SW480 (cell line): Measurements from ENCODE around the gene SAFB2.

Source experiments
- DNase-seq: peaks from one replicate; pipeline ENCODE4 v3.0.0-alpha.2; 2016; ENCODE audit warnings: low spot score

Gene SAFB2

DNA sequence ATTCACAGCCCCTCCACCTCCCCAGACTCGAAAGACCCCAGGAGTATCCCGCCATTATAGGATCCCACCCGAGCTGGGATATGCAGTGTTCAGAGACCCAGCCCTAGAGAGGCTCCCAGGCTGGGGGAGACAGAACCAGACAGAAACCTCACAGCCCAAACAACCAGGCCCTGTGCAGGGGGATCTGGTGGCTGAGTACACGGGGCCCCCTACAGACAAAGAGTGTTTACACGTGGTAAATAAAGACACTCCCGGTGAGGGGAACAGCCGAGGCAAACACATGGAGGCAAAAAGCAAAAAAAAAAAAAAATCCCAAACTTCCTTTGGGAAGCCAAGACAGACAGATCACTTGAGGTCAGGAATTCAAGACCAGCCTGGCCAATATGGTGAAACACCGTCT lies 79.9 kb downstream of the SAFB2 start:
- DNase-seq: no peak

DNA sequence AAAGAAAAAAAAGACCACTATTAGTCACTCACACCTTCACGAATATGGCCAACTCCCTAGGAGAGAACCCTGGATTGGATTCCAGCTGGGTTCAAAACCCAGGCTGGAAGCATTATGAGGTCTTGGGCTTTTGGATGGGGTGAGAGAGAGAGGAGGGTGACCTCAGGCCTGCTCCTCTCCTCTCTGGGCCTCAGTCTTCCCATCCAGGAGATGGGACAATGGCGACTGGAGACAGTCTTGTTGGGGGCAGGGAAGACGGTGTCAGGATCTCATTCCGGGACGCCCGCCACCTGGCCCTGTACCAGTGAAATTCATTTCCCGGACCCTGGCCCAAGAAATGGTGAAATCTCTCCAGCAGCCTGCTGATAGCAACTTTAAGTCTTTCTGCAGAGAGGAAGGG lies 81.1 kb downstream of the SAFB2 start:
- no peak for DNase-seq

DNA sequence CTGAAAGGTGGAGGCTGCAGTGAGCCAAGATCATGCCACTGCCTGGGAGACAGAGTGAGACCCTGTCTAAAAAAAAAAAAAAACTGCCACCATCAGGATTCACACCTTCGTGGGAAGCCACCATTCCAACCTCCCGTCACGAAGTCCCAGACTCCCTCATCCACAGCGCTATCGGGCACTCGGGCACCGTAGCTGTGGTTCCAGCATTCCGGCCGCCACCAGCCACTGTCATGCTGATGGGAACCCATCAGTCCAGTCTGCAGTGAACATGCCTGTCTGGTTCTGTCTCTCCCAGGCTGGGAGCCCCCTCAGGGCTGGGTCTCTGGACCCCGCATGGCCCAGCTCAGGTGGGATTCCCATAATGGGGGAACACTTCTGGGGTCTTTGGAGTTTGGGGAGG lies 82.4 kb downstream of the SAFB2 start:
- DNase-seq: no peak

DNA sequence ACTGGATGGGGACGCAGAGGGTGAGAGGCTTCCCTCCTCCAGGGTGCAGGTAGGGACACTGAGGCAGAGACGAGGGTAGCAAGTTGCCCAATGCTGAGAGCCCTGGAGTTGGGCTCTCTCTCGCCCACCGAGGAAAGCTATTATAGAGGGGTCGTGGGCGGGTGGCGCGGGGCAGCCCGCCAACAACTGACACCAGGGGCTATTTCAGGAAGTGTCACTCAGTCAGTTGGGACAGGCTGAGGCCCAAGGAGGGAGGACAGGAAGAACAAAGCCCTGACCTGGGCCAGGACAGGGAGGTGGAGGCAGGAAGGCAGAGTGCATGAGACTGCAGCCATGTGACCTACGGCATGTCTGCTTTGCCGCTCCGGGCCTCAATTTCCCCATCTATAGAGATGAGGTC lies 84.7 kb downstream of the SAFB2 start:
- DNase-seq: no peak
